K562 (cell line): ENCODE measurements around the gene RNF26. TPM values are rescaled to one million over a fixed set of nuclear protein-coding genes. Genes with fewer than 3 reads are reported as not detected.
A peak's percentile ranks its signal among the peaks of the same experiment; 100 is the strongest.

Experiments used
- ARID3A ChIP-seq: IDR thresholded peaks from 2 replicates; pipeline ENCODE4 v1.6.1; 2012; ENCODE audit warnings: low read depth, low read length, improper control_type of control experiment, borderline replicate concordance
- ATF3 ChIP-seq, 2 experiments: fragments of 450-650 bp in 1 of 2; sonication (generic) in 1 of 2; formaldehyde crosslinking in 1 of 2; IDR thresholded peaks in 1 of 2; conservative IDR thresholded peaks in 1 of 2; 2 replicates each; pipeline versions ENCODE4 v1.6.1 to v1.8.1; 2016 to 2023; ENCODE audit warnings: mild to moderate bottlenecking in 2 of 2, moderate library complexity in 2 of 2, inconsistent platforms in 1 of 2, missing genetic modification reagents in 1 of 2
- BRD4 ChIP-seq: fragments of 200-600 bp; sonication (generic); IDR thresholded peaks from 2 replicates; pipeline ENCODE4 v1.6.1; 2017; ENCODE audit warnings: inconsistent platforms
- CBFB ChIP-seq: sonication (generic); formaldehyde crosslinking; IDR thresholded peaks from 2 replicates; pipeline ENCODE4 v1.4.0; 2020; ENCODE audit warnings: mild to moderate bottlenecking, missing genetic modification reagents
- CHAMP1 ChIP-seq: fragments of 450-650 bp; IDR thresholded peaks from 2 replicates; pipeline ENCODE4 v1.6.1; 2016; ENCODE audit warnings: mild to moderate bottlenecking
- CLOCK ChIP-seq: fragments of 250-450 bp; sonication (Bioruptor Pico); IDR thresholded peaks from 2 replicates; pipeline ENCODE4 v1.4.0; 2020; ENCODE audit warnings: mild to moderate bottlenecking, moderate library complexity, borderline replicate concordance
- ELK3 ChIP-seq: fragments of 450-650 bp; formaldehyde crosslinking; IDR thresholded peaks from 2 replicates; pipeline ENCODE4 v1.4.0; 2020; ENCODE audit warnings: mild to moderate bottlenecking
- ERF ChIP-seq: fragments of 450-650 bp; formaldehyde crosslinking; IDR thresholded peaks from 2 replicates; pipeline ENCODE4 v1.4.0; 2020; ENCODE audit warnings: mild to moderate bottlenecking, mixed read lengths
- FIP1L1 ChIP-seq: fragments of 200-400 bp; formaldehyde crosslinking; IDR thresholded peaks from 2 replicates; pipeline ENCODE4 v1.6.1; 2018; ENCODE audit warnings: mild to moderate bottlenecking, low read depth, low read length; ENCODE audit not compliant: poor library complexity, severe bottlenecking
- FOXJ2 ChIP-seq: fragments of 200-800 bp; sonication (Bioruptor generic); IDR thresholded peaks from 2 replicates; pipeline ENCODE4 v1.6.1; 2016; ENCODE audit warnings: missing genetic modification characterization, missing compliant biosample characterization
- MCM3 ChIP-seq: fragments of 450-650 bp; IDR thresholded peaks from 2 replicates; pipeline ENCODE4 v1.6.1; 2016
- POLR2H ChIP-seq: IDR thresholded peaks from 2 replicates; pipeline ENCODE4 v1.6.1; 2016; ENCODE audit warnings: missing genetic modification characterization, low read depth, mild to moderate bottlenecking, control low read depth, missing compliant biosample characterization, moderate library complexity
- PRMT5 ChIP-seq: sonication (generic); formaldehyde crosslinking; IDR thresholded peaks from 2 replicates; pipeline ENCODE4 v1.5.0; 2020; ENCODE audit warnings: missing genetic modification reagents
- SMARCB1 ChIP-seq: IDR thresholded peaks from 2 replicates; pipeline ENCODE4 v1.6.1; 2011; ENCODE audit warnings: improper control_type of control experiment, low read depth; ENCODE audit not compliant: insufficient read length
- SMARCC2 ChIP-seq: fragments of 450-650 bp; IDR thresholded peaks from 2 replicates; pipeline ENCODE4 v1.6.1; 2017; ENCODE audit warnings: antibody characterized with exemption, moderate library complexity, mild to moderate bottlenecking, low read depth
- TSC22D4 ChIP-seq: fragments of 450-650 bp; IDR thresholded peaks from 2 replicates; pipeline ENCODE4 v1.6.1; 2016; ENCODE audit warnings: missing genetic modification characterization, missing biosample characterization, control low read depth
- ZNF232 ChIP-seq: sonication (generic); formaldehyde crosslinking; IDR thresholded peaks from 2 replicates; pipeline ENCODE4 v1.8.0; 2022; ENCODE audit warnings: mild to moderate bottlenecking, missing genetic modification reagents
- ZNF263 ChIP-seq: sonication (generic); formaldehyde crosslinking; IDR thresholded peaks from 2 replicates; pipeline ENCODE4 v1.8.0; 2022; ENCODE audit warnings: mild to moderate bottlenecking, missing genetic modification reagents, borderline replicate concordance
- ZNF717 ChIP-seq: fragments of 250-450 bp; sonication (Bioruptor Pico); IDR thresholded peaks from 2 replicates; pipeline ENCODE4 v1.5.0; 2021
- polyA plus RNA-seq, 8 experiments: library from polyadenylated mRNA; depleted of rRNA in 4 of 8; stranded (reverse) in 5 of 8; unstranded in 3 of 8; fragments of >200 nt; fragmentation: Nextera tagmentation in 2 of 8; fragmentation: Illumina TruSeq in 1 of 8; extraction: Ambion mirVana in 2 of 8; extraction: Trizol in 1 of 8; gene quantifications; 2 replicates each; pipeline versions ENCODE4 v1.2.1 to v1.2.3, GENCODE V29; 2011 to 2014; ENCODE audit warnings: inconsistent platforms in 1 of 8, missing spikeins in 1 of 8
- total RNA-seq, 7 experiments: library from RNA; depleted of rRNA in 6 of 7; stranded (reverse); fragments of >200 nt in 6 of 7; fragmentation: Illumina TruSeq in 2 of 7; extraction: Trizol in 2 of 7; gene quantifications; 2 replicates each; pipeline versions ENCODE4 v1.2.1 to v1.2.3, GENCODE V29; 2011 to 2021; ENCODE audit warnings: low replicate concordance in 1 of 7

Gene RNF26
- total and polyA plus RNA-seq, 9 of the 15 experiments (the other 6 are each of a cell fraction or from before 2014, with no cell fraction given): 5.3 to 53.6 (median 12.7) TPM

GRCh38 chr11:119339589-119340334 lies 5.4 kb downstream of the RNF26 start (continued):
- TF ChIP-seq FIP1L1 (peak; percentile 96), SMARCB1 (no peak), ELK3 (no peak), PRMT5 (CRISPR knock-in tag) (no peak), MCM3 (no peak), ATF3 (IDR thresholded peaks at IDR 0.05) (no peak), ATF3 (CRISPR knock-in tag; conservative IDR thresholded peaks at IDR 0.05) (no peak), TSC22D4 (tag) (no peak), ERF (CRISPR knock-in tag) (no peak), ARID3A (no peak), FOXJ2 (tag) (no peak), ZNF717 (CRISPR knock-in tag) (no peak), ZNF263 (CRISPR knock-in tag) (peak; percentile 60; the same call in 1 of the 2 replicates), POLR2H (tag) (no peak), CLOCK (CRISPR knock-in tag) (no peak), ZNF232 (no peak), BRD4 (no peak), SMARCC2 (no peak), CBFB (CRISPR knock-in tag) (no peak), CHAMP1 (no peak)
